ENCODE measurements around the gene DCUN1D1. TPM values are rescaled to one million over a fixed set of nuclear protein-coding genes. Genes with fewer than 3 reads are reported as not detected.

DCUN1D1 gene
- total and polyA plus RNA-seq, 10 of the 15 experiments (the other 5 are each of a cell fraction or from before 2014, with no cell fraction given) = 19.8 to 47.4 (median 30.8) TPM

GRCh38 chr3:182936239-182936917 is 44.0 kb downstream of the DCUN1D1 start:
- Histone ChIP-seq H3K27me3 (replicated peaks in 1 of 2; ENCODE audit: control insufficient read depth in 2 of 2, insufficient read depth in 2 of 2, low read length in 1 of 2) (no peaks in the 10 kb centered on the region), H3K79me2 (ENCODE audit: control insufficient read depth, insufficient read depth, low read length) (no peaks in the 10 kb centered on the region), H3K36me3 (ENCODE audit: control insufficient read depth in 2 of 2, insufficient read depth in 2 of 2, low read length in 1 of 2) (no peaks in the 10 kb centered on the region; a peak in 1 of 4 replicates), H3K27ac (ENCODE audit: control insufficient read depth, insufficient read depth) (no peak overlapping the region), H4K20me1 (ENCODE audit: control insufficient read depth, insufficient read depth) (no peaks in the 10 kb centered on the region), H3K4me1 (ENCODE audit: control insufficient read depth, insufficient read depth, low read length) (peaks cover 6% of the 10 kb centered on the region), H3K4me2 (ENCODE audit: control insufficient read depth, insufficient read depth) (no peak overlapping the region), H3K9ac (ENCODE audit: control insufficient read depth, insufficient read depth, low read length) (no peak overlapping the region), H3K4me3 (no peak overlapping the region), H3K9me3 (replicated peaks; ENCODE audit: control insufficient read depth, insufficient read depth, low read length) (no peaks in the 10 kb centered on the region; the same call in 1 of the 3 replicates), H2AFZ (ENCODE audit: control insufficient read depth, low read depth, low read length) (no peak overlapping the region)
- TF ChIP-seq CBFB (IDR thresholded peaks at IDR 0.05; ENCODE audit: low read depth) = no peak
- TF ChIP-seq RFX5 (IDR thresholded peaks at IDR 0.05; ENCODE audit: low read depth, low read length) = no peak
- TF ChIP-seq MYB (IDR thresholded peaks at IDR 0.05; ENCODE audit: borderline replicate concordance, low read depth, low read length) = no peak
- no peak for TF ChIP-seq ATF2 (IDR thresholded peaks at IDR 0.05; ENCODE audit: low read length)
- TF ChIP-seq ASH2L (IDR thresholded peaks at IDR 0.05; ENCODE audit: borderline replicate concordance, low read depth) = no peak
- no peak for TF ChIP-seq NFXL1 (IDR thresholded peaks at IDR 0.05; ENCODE audit: borderline replicate concordance)
- no peak for TF ChIP-seq REST (IDR thresholded peaks at IDR 0.05; ENCODE audit: low read depth, low read length)
- no peak for TF ChIP-seq SUPT20H (IDR thresholded peaks at IDR 0.05; ENCODE audit: borderline replicate concordance, control insufficient read depth, low read depth, low read length)
- no peak; the same call in 2 of the 3 replicates for ATAC-seq
- in situ Hi-C loops (cut with MboI) = no loop called here
- no peak for FAIRE-seq
- CTCF ChIA-PET = interaction anchor here (1.5 to 2.6 kb wide), 3 partner anchors 10 to 26 kb away, joined by 3 to 10 read pairs (median 7); no protein-coding TSS in a partner anchor
- SMC1A ChIA-PET (ENCODE audit: uncharacterized antibody, unreplicated experiment) = interaction anchor here (0.6 to 3.0 kb wide), 10 partner anchors 10 to 129 kb away, joined by 3 to 10 read pairs (median 5); no protein-coding TSS in a partner anchor
- 96% methylated on average over 4 of the region's 4 CpGs for WGBS (ENCODE audit: insufficient coverage, insufficient replicate concordance, low lambda C conversion rate, missing lambda C conversion rate)
- BruUV-seq (replicated peaks) = no TSS peak
- no peak for DNase-seq (ENCODE audit: low read depth, low spot score)
- RAD21 ChIA-PET (ENCODE audit: unreplicated experiment) = interaction anchor here (0.8 to 1.3 kb wide), 2 partner anchors 11 to 221 kb away, joined by 3 to 5 read pairs; no protein-coding TSS in a partner anchor
- POLR2A ChIA-PET = interaction anchor here (1.0 to 1.6 kb wide), 2 partner anchors 11 to 36 kb away, joined by 3 to 4 read pairs; no protein-coding TSS in a partner anchor
- intact Hi-C loops (cut with micrococcal nuclease; ENCODE audit: unreplicated experiment) = no loop called here
